ENCODE data around the gene SEC16A. TPM values are rescaled to one million over a fixed set of nuclear protein-coding genes. Genes with fewer than 3 reads are reported as not detected.

Gene SEC16A
- total RNA-seq, 2 experiments from 2014 or later = 23.7 to 60.1 TPM

GRCh38 chr9:136481558-136481957, 1.3 kb downstream of the SEC16A start:
- no peak for DNase-seq (ENCODE audit: low spot score)
- peak overlapping the region; percentile 71 for H3K27ac ChIP-seq (ENCODE audit: low read depth, low read length, poor library complexity, severe bottlenecking)
- peaks cover 16% of the 10 kb centered on the region for H3K4me1 ChIP-seq (ENCODE audit: insufficient read depth, low read length, poor library complexity, severe bottlenecking)
- POLR2A ChIA-PET = no interaction called here
- H2AFZ ChIP-seq (ENCODE audit: low read length) = no peak overlapping the region
- no peaks in the 10 kb centered on the region for H3K9me3 ChIP-seq (ENCODE audit: low read length)
- no peak for TF ChIP-seq CTCF (conservative IDR thresholded peaks at IDR 0.05; ENCODE audit: low read length)
- no peak for TF ChIP-seq EZH2phosphoT487 (IDR thresholded peaks at IDR 0.05; ENCODE audit: borderline replicate concordance, low read depth, low read length)
- peaks cover 27% of the 10 kb centered on the region for H3K36me3 ChIP-seq (ENCODE audit: insufficient read depth, low read length)
- H3K79me2 ChIP-seq (ENCODE audit: insufficient read depth, low read depth, low read length) = peaks cover 46% of the 10 kb centered on the region
- H3K9me2 ChIP-seq (ENCODE audit: insufficient read depth, low read length) = no peaks in the 10 kb centered on the region
- BruUV-seq (replicated peaks) = no TSS peak
- peaks cover 10% of the 10 kb centered on the region; the same call in 1 of the 2 replicates for H4K20me1 ChIP-seq (ENCODE audit: insufficient read depth, low read length)
- H3K4me3 ChIP-seq (ENCODE audit: low read depth, low read length, poor library complexity, severe bottlenecking) = peak overlapping the region; percentile 97
- H3K4me2 ChIP-seq (ENCODE audit: low read length) = peak overlapping the region; percentile 92
- CTCF ChIA-PET (ENCODE audit: unreplicated experiment) = no interaction called here
- intact Hi-C loops (cut with micrococcal nuclease; ENCODE audit: unreplicated experiment) = no loop called here

GRCh38 chr9:136476369-136477150, 6.3 kb downstream of the SEC16A start:
- POLR2A ChIA-PET = no interaction called here
- Histone ChIP-seq H3K79me2 (ENCODE audit: insufficient read depth, low read depth, low read length) (peaks cover 33% of the 10 kb centered on the region), H4K20me1 (ENCODE audit: insufficient read depth, low read length) (peaks cover 5% of the 10 kb centered on the region; the same call in 1 of the 2 replicates), H3K4me2 (ENCODE audit: low read length) (no peak overlapping the region), H3K9me3 (ENCODE audit: low read length) (no peaks in the 10 kb centered on the region), H3K36me3 (ENCODE audit: insufficient read depth, low read length) (peaks cover 77% of the 10 kb centered on the region), H2AFZ (ENCODE audit: low read length) (no peak overlapping the region), H3K4me3 (ENCODE audit: low read depth, low read length, poor library complexity, severe bottlenecking) (no peak overlapping the region), H3K27ac (ENCODE audit: low read depth, low read length, poor library complexity, severe bottlenecking) (no peak overlapping the region), H3K4me1 (ENCODE audit: insufficient read depth, low read length, poor library complexity, severe bottlenecking) (peaks cover 3% of the 10 kb centered on the region), H3K9me2 (ENCODE audit: insufficient read depth, low read length) (no peaks in the 10 kb centered on the region)
- intact Hi-C loops (cut with micrococcal nuclease; ENCODE audit: unreplicated experiment) = no loop called here
- CTCF ChIA-PET (ENCODE audit: unreplicated experiment) = no interaction called here
- TF ChIP-seq EZH2phosphoT487 (IDR thresholded peaks at IDR 0.05; ENCODE audit: borderline replicate concordance, low read depth, low read length) (no peak), CTCF (conservative IDR thresholded peaks at IDR 0.05; ENCODE audit: low read length) (no peak)
- no TSS peak for BruUV-seq (replicated peaks)
- no peak for DNase-seq (ENCODE audit: low spot score)

All from OCI-LY7 (cell line).